Endothelial cell of umbilical vein (primary cell): Measurements from ENCODE around the gene KLC1. TPM values are rescaled to one million over a fixed set of nuclear protein-coding genes. Genes with fewer than 3 reads are reported as not detected.

ENCODE experiments used
- BruUV-seq: library from RNA; stranded (reverse); fragments of 400-500 nt; replicated peaks from 2 replicates; lab custom pipeline; 2021; lab: Mats Ljungman, UMichigan
- CTCF ChIA-PET: fragments of 300-600, 350-600 bp; sonication (Branson Sonifier 250); formaldehyde crosslinking; loops from one replicate; lab custom pipeline; 2021; ENCODE audit warnings: antibody characterized with exemption, inconsistent platforms; lab: Charles Lee
- POLR2A ChIA-PET: fragments of 300-600, 350-600 bp; sonication (Branson Sonifier 250); formaldehyde crosslinking; loops from one replicate; lab custom pipeline; 2021; ENCODE audit warnings: antibody characterized with exemption, inconsistent platforms; lab: Charles Lee
- DNase-seq: peaks from one replicate; pipeline ENCODE4 v3.0.0-alpha.2; 2011; ENCODE audit warnings: low read depth, low spot score
- FAIRE-seq: peaks from 2 replicates; lab custom pipeline; 2011; peaks lifted over from hg19 to GRCh38; lab: Jason Lieb, UNC
- H2AFZ ChIP-seq: 2 replicates; pipeline ENCODE4 v1.6.0; 2012; ENCODE audit warnings: low read depth, low read length, control low read depth, inconsistent platforms
- H3K27ac ChIP-seq: 2 replicates; pipeline ENCODE4 v1.5.1; 2011; ENCODE audit warnings: low read depth, mild to moderate bottlenecking, control low read depth, low read length, moderate library complexity; ENCODE audit not compliant: insufficient read depth
- H3K27me3 ChIP-seq, 2 experiments: 2 replicates each; pipeline versions ENCODE4 v1.6.0 to v1.6.1; 2011; ENCODE audit warnings: low read length in 2 of 2, mixed read lengths in 1 of 2; ENCODE audit not compliant: control insufficient read depth in 2 of 2, insufficient read depth in 2 of 2
- H3K36me3 ChIP-seq, 2 experiments: 2 replicates in 1 of 2; 3 replicates in 1 of 2; pipeline ENCODE4 v1.5.1; 2011; ENCODE audit warnings: low read length in 2 of 2, mild to moderate bottlenecking in 1 of 2, moderate library complexity in 1 of 2; ENCODE audit not compliant: control insufficient read depth in 2 of 2, insufficient read depth in 2 of 2; ENCODE audit errors: extremely low read depth in 1 of 2
- H3K4me1 ChIP-seq: 3 replicates; pipeline ENCODE4 v1.5.1; 2011; ENCODE audit warnings: mild to moderate bottlenecking, low read length; ENCODE audit not compliant: control insufficient read depth, insufficient read depth; ENCODE audit errors: extremely low read depth
- H3K4me2 ChIP-seq: 2 replicates; pipeline ENCODE4 v1.6.1; 2011; ENCODE audit warnings: low read length, control low read depth, mixed read lengths; ENCODE audit not compliant: insufficient read depth
- H3K4me3 ChIP-seq, 3 experiments: fragments of 200-600 bp in 1 of 3; sonication (generic), shearing (Covaris generic) in 1 of 3; replicated peaks in 1 of 3; 2 replicates each; pipeline ENCODE4 v1.5.1; 2011 to 2016; ENCODE audit warnings: control low read depth in 3 of 3, low read length in 3 of 3, mild to moderate bottlenecking in 2 of 3, inconsistent platforms in 1 of 3, low read depth in 1 of 3, moderate library complexity in 1 of 3; ENCODE audit not compliant: insufficient read depth in 1 of 3
- H3K79me2 ChIP-seq: 2 replicates; pipeline ENCODE4 v1.6.0; 2012; ENCODE audit warnings: low read length, inconsistent platforms; ENCODE audit not compliant: control insufficient read depth, insufficient read depth
- H3K9ac ChIP-seq: replicated peaks from 2 replicates; pipeline ENCODE3; 2011; ENCODE audit warnings: low read length, control low read depth; ENCODE audit not compliant: insufficient read depth; ENCODE audit errors: extremely low read depth
- H3K9me1 ChIP-seq: replicated peaks from 3 replicates; pipeline ENCODE4 v1.6.0; 2011; ENCODE audit warnings: mild to moderate bottlenecking, low read length; ENCODE audit not compliant: control insufficient read depth, insufficient read depth; ENCODE audit errors: extremely low read depth
- H3K9me3 ChIP-seq: replicated peaks from 2 replicates; pipeline ENCODE4 v1.5.1; 2012; ENCODE audit warnings: low read length, inconsistent platforms; ENCODE audit not compliant: control insufficient read depth, insufficient read depth
- H4K20me1 ChIP-seq: replicated peaks from 2 replicates; pipeline ENCODE3; 2011; ENCODE audit warnings: mild to moderate bottlenecking, low read length; ENCODE audit not compliant: control insufficient read depth, insufficient read depth; ENCODE audit errors: extremely low read depth
- EZH2 ChIP-seq: IDR thresholded peaks from 2 replicates; pipeline ENCODE4 v1.6.1; 2012; ENCODE audit warnings: borderline replicate concordance, low read depth, mild to moderate bottlenecking, moderate library complexity, low read length, inconsistent platforms; ENCODE audit not compliant: severe bottlenecking
- FOS ChIP-seq: IDR thresholded peaks from 2 replicates; pipeline ENCODE4 v1.6.1; 2011; ENCODE audit warnings: mild to moderate bottlenecking, low read length, moderate library complexity, borderline replicate concordance; ENCODE audit not compliant: insufficient read depth
- GATA2 ChIP-seq: IDR thresholded peaks from 2 replicates; pipeline ENCODE4 v1.7.0; 2011; ENCODE audit warnings: low read depth, mild to moderate bottlenecking, moderate library complexity, mixed read lengths, low read length; ENCODE audit not compliant: insufficient read length, insufficient read depth
- JUN ChIP-seq: IDR thresholded peaks from 2 replicates; pipeline ENCODE4 v1.6.1; 2011; ENCODE audit warnings: borderline replicate concordance, low read depth; ENCODE audit not compliant: insufficient read length, insufficient read depth
- MYC ChIP-seq: IDR thresholded peaks from one replicate; pipeline ENCODE4 v1.6.1; 2011; ENCODE audit warnings: mild to moderate bottlenecking, low read depth, low read length
- POLR2A ChIP-seq: IDR thresholded peaks from 2 replicates; pipeline ENCODE4 v1.6.1; 2012; ENCODE audit warnings: low read depth, mild to moderate bottlenecking, control low read depth, low read length
- POLR2AphosphoS5 ChIP-seq: IDR thresholded peaks from 2 replicates; pipeline ENCODE4 v1.6.1; 2012; ENCODE audit warnings: low read depth, mild to moderate bottlenecking, control low read depth, low read length, moderate library complexity; ENCODE audit not compliant: insufficient read depth
- dilution Hi-C: fragments of 300-500 bp; cut with MboI; formaldehyde crosslinking; loops from one replicate; pipeline ENCODE4 v1.15.0; 2019; ENCODE audit warnings: low sequenced_read_pairs; ENCODE audit not compliant: extremely low pct_ligation_motif_present
- intact Hi-C: fragments of 100-400 bp; cut with micrococcal nuclease; formaldehyde crosslinking; loops from one replicate; pipeline ENCODE4 v1.10.0; 2022
- polyA plus RNA-seq, 4 experiments: library from polyadenylated mRNA; depleted of rRNA in 3 of 4; stranded (reverse) in 3 of 4; unstranded in 1 of 4; fragments of >200 nt; gene quantifications; 2 replicates each; pipeline versions ENCODE4 v1.2.1 to v1.2.3, GENCODE V29; 2011 to 2012; ENCODE audit warnings: missing spikeins in 1 of 4
- total RNA-seq: library from RNA; stranded (reverse); gene quantifications from 2 replicates; pipeline ENCODE4 v1.2.3, GENCODE V29; 2021
- TF ChIP-seq, protein P1 (sequence below): IDR thresholded peaks from 2 replicates; pipeline ENCODE4 v1.6.1; 2011; ENCODE audit not compliant: insufficient read depth, insufficient read length
- TF ChIP-seq, protein P2 (sequence below), 2 donors: IDR thresholded peaks; 1 replicate in 1 of 2; 2 replicates in 1 of 2; pipeline ENCODE4 v1.5.1; 2011; ENCODE audit warnings: low read length in 2 of 2, mild to moderate bottlenecking in 2 of 2, moderate library complexity in 2 of 2, control low read depth in 1 of 2, inconsistent platforms in 1 of 2, low read depth in 1 of 2; ENCODE audit not compliant: insufficient read depth in 1 of 2; ENCODE audit errors: extremely low read depth in 1 of 2

KLC1 gene
- total and polyA plus RNA-seq, 2 donors (not counting 3 experiments of a cell fraction or from before 2014, with no cell fraction given): 124 to 233 TPM

DNA sequence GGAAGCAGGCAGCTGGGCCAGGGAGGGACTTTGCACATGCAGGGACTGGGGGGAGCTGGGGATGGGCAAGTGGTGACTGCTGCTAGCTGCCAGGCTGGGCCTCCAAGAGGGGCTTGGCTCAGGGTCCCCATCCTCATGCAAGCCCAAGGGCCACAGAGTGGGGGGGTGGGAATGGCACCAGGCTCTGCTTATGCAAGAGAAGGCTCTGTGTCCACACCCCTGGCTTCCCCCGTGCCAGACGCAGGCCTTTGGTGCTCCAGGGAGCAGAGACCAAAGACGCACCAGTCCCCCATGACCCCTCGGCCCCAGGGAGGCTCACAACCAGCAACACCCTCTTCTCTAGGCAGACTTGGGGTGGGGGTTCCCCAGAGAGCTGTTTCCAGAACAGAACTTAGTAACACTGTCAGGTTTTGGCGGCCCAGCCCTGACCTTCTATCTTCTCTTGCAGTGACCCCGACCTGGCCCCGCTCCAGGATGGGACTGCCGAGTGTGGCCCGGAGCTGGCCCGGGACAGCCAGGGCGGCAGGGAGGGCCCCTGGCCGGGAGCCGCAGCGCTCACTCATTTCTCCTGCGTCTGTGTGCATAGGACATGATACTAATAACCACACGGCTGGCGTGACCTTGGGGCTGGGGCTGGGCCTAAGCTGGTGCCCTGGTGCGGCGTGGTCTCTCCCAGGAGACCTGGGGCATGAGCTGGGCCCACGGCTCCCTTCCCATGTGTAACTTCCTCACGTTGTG is 71.9 kb downstream of the KLC1 start:
- Histone ChIP-seq H3K4me2 (no peak overlapping the region), H3K9me3 (no peaks in the 10 kb centered on the region), H2AFZ (no peak overlapping the region), H3K4me1 (peaks cover 42% of the 10 kb centered on the region), H3K36me3 (peaks cover 0 to 24% of the 10 kb centered on the region in 2 experiments), H3K4me3 (no peak overlapping the region), H3K9me1 (no peaks in the 10 kb centered on the region), H4K20me1 (no peaks in the 10 kb centered on the region), H3K79me2 (peaks cover 2% of the 10 kb centered on the region), H3K9ac (no peak overlapping the region), H3K27me3 (no peaks in the 10 kb centered on the region), H3K27ac (no peak overlapping the region)
- intact Hi-C loops (no loop called here), dilution Hi-C loops (no loop called here)
- no peak for FAIRE-seq
- peak; percentile 12 for TF ChIP-seq POLR2AphosphoS5
- no peak for TF ChIP-seq GATA2
- BruUV-seq: no TSS peak
- ChIA-PET CTCF (interaction anchor here (1.0 kb wide), 1 partner anchor 11 kb away, joined by 3 read pairs; no protein-coding TSS in a partner anchor), POLR2A (no interaction called here)
- no peak for DNase-seq

DNA sequence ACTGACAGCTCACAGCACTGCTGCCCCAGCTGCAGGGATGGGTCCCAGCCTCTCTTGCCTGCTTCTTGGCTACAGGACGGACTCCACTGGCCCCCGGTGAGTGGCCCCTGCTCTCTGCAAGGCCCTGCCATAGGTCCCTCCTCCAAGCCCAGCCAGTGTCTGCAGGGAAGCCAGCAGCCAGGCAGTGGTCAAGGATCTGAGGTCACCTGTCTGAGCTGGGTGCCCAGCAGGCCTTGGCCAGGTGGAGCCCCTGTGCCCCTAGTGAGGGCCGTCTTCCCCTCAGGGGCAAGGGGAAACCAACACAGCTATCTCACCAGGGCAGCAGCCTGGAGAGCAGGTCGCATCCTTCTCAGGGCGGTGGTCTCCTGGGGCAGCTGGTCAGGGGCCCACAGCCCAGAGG is 73.1 kb downstream of the KLC1 start:
- Histone ChIP-seq H3K27ac (no peak overlapping the region), H3K79me2 (peaks cover 2% of the 10 kb centered on the region), H3K27me3 (no peaks in the 10 kb centered on the region), H3K36me3 (peaks cover 0 to 27% of the 10 kb centered on the region in 2 experiments), H3K4me3 (no peak overlapping the region), H3K9me1 (no peaks in the 10 kb centered on the region), H3K4me1 (peaks cover 38% of the 10 kb centered on the region), H3K4me2 (no peak overlapping the region), H4K20me1 (no peaks in the 10 kb centered on the region), H3K9me3 (no peaks in the 10 kb centered on the region), H3K9ac (no peak overlapping the region), H2AFZ (no peak overlapping the region)
- ChIA-PET POLR2A (no interaction called here), CTCF (interaction anchor here (1.0 kb wide), 1 partner anchor 10 kb away, joined by 3 read pairs; no protein-coding TSS in a partner anchor)
- DNase-seq (no peak), FAIRE-seq (no peak)
- intact Hi-C loops: no loop called here
- dilution Hi-C loops: no loop called here
- BruUV-seq: no TSS peak
- no peak for TF ChIP-seq GATA2
- no peak for TF ChIP-seq POLR2A
- no peak for TF ChIP-seq POLR2AphosphoS5
- no peak for TF ChIP-seq FOS
- TF ChIP-seq, protein P1, sequence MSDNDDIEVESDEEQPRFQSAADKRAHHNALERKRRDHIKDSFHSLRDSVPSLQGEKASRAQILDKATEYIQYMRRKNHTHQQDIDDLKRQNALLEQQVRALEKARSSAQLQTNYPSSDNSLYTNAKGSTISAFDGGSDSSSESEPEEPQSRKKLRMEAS: no peak
- TF ChIP-seq JUN: no peak
- TF ChIP-seq, protein P2, sequence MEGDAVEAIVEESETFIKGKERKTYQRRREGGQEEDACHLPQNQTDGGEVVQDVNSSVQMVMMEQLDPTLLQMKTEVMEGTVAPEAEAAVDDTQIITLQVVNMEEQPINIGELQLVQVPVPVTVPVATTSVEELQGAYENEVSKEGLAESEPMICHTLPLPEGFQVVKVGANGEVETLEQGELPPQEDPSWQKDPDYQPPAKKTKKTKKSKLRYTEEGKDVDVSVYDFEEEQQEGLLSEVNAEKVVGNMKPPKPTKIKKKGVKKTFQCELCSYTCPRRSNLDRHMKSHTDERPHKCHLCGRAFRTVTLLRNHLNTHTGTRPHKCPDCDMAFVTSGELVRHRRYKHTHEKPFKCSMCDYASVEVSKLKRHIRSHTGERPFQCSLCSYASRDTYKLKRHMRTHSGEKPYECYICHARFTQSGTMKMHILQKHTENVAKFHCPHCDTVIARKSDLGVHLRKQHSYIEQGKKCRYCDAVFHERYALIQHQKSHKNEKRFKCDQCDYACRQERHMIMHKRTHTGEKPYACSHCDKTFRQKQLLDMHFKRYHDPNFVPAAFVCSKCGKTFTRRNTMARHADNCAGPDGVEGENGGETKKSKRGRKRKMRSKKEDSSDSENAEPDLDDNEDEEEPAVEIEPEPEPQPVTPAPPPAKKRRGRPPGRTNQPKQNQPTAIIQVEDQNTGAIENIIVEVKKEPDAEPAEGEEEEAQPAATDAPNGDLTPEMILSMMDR (IDR thresholded peaks at IDR 0.05; ENCODE audit: extremely low read depth in 1 of 2, insufficient read depth in 1 of 2, low read depth in 1 of 2, low read length in 2 of 2): no peak
- no peak for TF ChIP-seq MYC
- TF ChIP-seq EZH2: no peak
